AG04449 (cell line): ENCODE results near the gene CDC45.
A peak's percentile ranks its signal among the peaks of the same experiment; 100 is the strongest.

Experiments used
- CTCF ChIA-PET: fragments of 350-600 bp; formaldehyde crosslinking; extraction: SDS; loops from one replicate; lab custom pipeline; 2021; ENCODE audit warnings: antibody characterized with exemption; lab: Yijun Ruan, JAX
- POLR2A ChIA-PET: fragments of 400-600, 350-600 bp; formaldehyde crosslinking; extraction: SDS; loops from one replicate; lab custom pipeline; 2020; ENCODE audit warnings: antibody characterized with exemption, inconsistent platforms; lab: Yijun Ruan, JAX
- DNase-seq: peaks from one replicate; pipeline ENCODE4 v3.0.0-alpha.2; 2010; ENCODE audit warnings: low read depth, low spot score
- H3K4me3 ChIP-seq: 2 replicates; pipeline ENCODE4 v1.5.1; 2011; ENCODE audit warnings: low read depth, mild to moderate bottlenecking, control low read depth, low read length
- CTCF ChIP-seq: IDR thresholded peaks from one replicate; pipeline ENCODE4 v1.5.1; 2011; ENCODE audit warnings: mild to moderate bottlenecking, moderate library complexity, low read length, control low read depth, inconsistent platforms; ENCODE audit not compliant: insufficient read depth; ENCODE audit errors: missing control alignments

Gene CDC45

GRCh38 chr22:19554834-19555404 lies 75.2 kb downstream of the CDC45 start:
- no peak for DNase-seq
- POLR2A ChIA-PET = no interaction called here
- H3K4me3 ChIP-seq = no peak overlapping the region
- CTCF ChIA-PET = interaction anchor here (1.3 to 2.1 kb wide), 2 partner anchors 14 to 75 kb away, joined by 4 to 7 read pairs; no protein-coding TSS in a partner anchor
- peak; percentile 31 for TF ChIP-seq CTCF

- ChIA-PET CTCF (interaction anchor here (1.3 to 2.1 kb wide), 2 partner anchors 13 to 74 kb away, joined by 4 to 7 read pairs; no protein-coding TSS in a partner anchor), POLR2A (no interaction called here)
- no peak for TF ChIP-seq CTCF
- H3K4me3 ChIP-seq = no peak overlapping the region
- DNase-seq = no peak
Measured at GRCh38 chr22:19555651-19556050, 75.9 kb downstream of the CDC45 start.

- H3K4me3 ChIP-seq = no peak overlapping the region
- no peak for DNase-seq
- ChIA-PET POLR2A (no interaction called here), CTCF (no interaction called here)
- no peak for TF ChIP-seq CTCF
Measured at GRCh38 chr22:19556963-19557545, 77.3 kb downstream of the CDC45 start.

- TF ChIP-seq CTCF = no peak
- DNase-seq = no peak
- H3K4me3 ChIP-seq = no peak overlapping the region
- ChIA-PET POLR2A (no interaction called here), CTCF (interaction anchor here (0.9 kb wide), 1 partner anchor 71 kb away, joined by 3 read pairs; no protein-coding TSS in a partner anchor)
Measured at GRCh38 chr22:19559324-19559811, 79.6 kb downstream of the CDC45 start.

- POLR2A ChIA-PET = no interaction called here
- CTCF ChIA-PET = interaction anchor here (0.9 kb wide), 1 partner anchor 70 kb away, joined by 3 read pairs; no protein-coding TSS in a partner anchor
Measured at GRCh38 chr22:19559956-19560355, 80.2 kb downstream of the CDC45 start.

More at GRCh38 chr22:19559956-19560355, 80.2 kb downstream of the CDC45 start:
- DNase-seq = no peak
- H3K4me3 ChIP-seq = no peak overlapping the region
- no peak for TF ChIP-seq CTCF
